HCT116 (cell line): ENCODE measurements around the gene GNAS-AS1. TPM values are rescaled to one million over a fixed set of nuclear protein-coding genes. Genes with fewer than 3 reads are reported as not detected.

Source experiments
- ATAC-seq: fragments of 200-7000 bp; cut with Tn5 transposase; 2 replicates; pipeline ENCODE4 v1.9.1; 2020; ENCODE audit warnings: mild to moderate bottlenecking, moderate library complexity
- BruUV-seq: library from RNA; stranded (reverse); fragments of 400-500 nt; replicated peaks from 2 replicates; lab custom pipeline; 2021; lab: Mats Ljungman, UMichigan
- CTCF ChIA-PET: fragments of 300-600 bp; sonication (Branson Sonifier 250); formaldehyde crosslinking; loops from one replicate; lab custom pipeline; 2021; ENCODE audit warnings: antibody characterized with exemption; lab: Charles Lee
- POLR2A ChIA-PET: fragments of 300-600, 350-600 bp; sonication (Branson Sonifier 250); formaldehyde crosslinking; loops from one replicate; lab custom pipeline; 2021; ENCODE audit warnings: antibody characterized with exemption; lab: Charles Lee
- RAD21 ChIA-PET, 2 experiments: fragments of 300-600 bp; sonication (Branson Sonifier 250); formaldehyde crosslinking; loops; one replicate each; lab custom pipeline; 2023; ENCODE audit warnings: low total read pairs in 2 of 2; ENCODE audit not compliant: uncharacterized antibody in 2 of 2, unreplicated experiment in 2 of 2, low non-redundant PET in 1 of 2; lab: Charles Lee
- DNase-seq: peaks from one replicate; pipeline ENCODE4 v3.0.0-alpha.2; 2010; ENCODE audit warnings: low read depth, low spot score
- H2AFZ ChIP-seq: fragments of 200-600 bp; shearing (Covaris generic), sonication (generic); 2 replicates; pipeline ENCODE4 v1.6.1; 2017; ENCODE audit warnings: low read depth, mixed run types, mixed read lengths, antibody characterized with exemption, low read length; ENCODE audit not compliant: poor library complexity, severe bottlenecking
- H3K27ac ChIP-seq: 2 replicates; pipeline ENCODE4 v1.5.1; 2012; ENCODE audit warnings: low read depth, low read length
- H3K27me3 ChIP-seq: fragments of 200-600 bp; sonication (generic); 2 replicates; pipeline ENCODE4 v1.6.1; 2016; ENCODE audit warnings: mixed run types, low read length, mixed read lengths; ENCODE audit not compliant: insufficient read depth
- H3K36me3 ChIP-seq, 2 experiments: fragments of 200-500 bp in 1 of 2; fragments of 200-600 bp in 1 of 2; sonication (Bioruptor generic) in 1 of 2; sonication (generic) in 1 of 2; 2 replicates each; pipeline versions ENCODE4 v1.5.1 to v1.6.1; 2014 to 2016; ENCODE audit warnings: low read length in 2 of 2, inconsistent platforms in 1 of 2, mixed read lengths in 1 of 2, mixed run types in 1 of 2; ENCODE audit not compliant: insufficient read depth in 2 of 2, control insufficient read depth in 1 of 2
- H3K4me1 ChIP-seq, 2 experiments: fragments of 200-600 bp in 1 of 2; sonication (generic) in 1 of 2; 2 replicates each; pipeline versions ENCODE4 v1.5.1 to v1.6.1; 2012 to 2017; ENCODE audit warnings: low read length in 2 of 2, inconsistent platforms in 1 of 2, mild to moderate bottlenecking in 1 of 2, mixed read lengths in 1 of 2, mixed run types in 1 of 2, moderate library complexity in 1 of 2; ENCODE audit not compliant: insufficient read depth in 2 of 2, control insufficient read depth in 1 of 2
- H3K4me2 ChIP-seq: fragments of 200-600 bp; sonication (generic); 2 replicates; pipeline ENCODE4 v1.6.1; 2017; ENCODE audit warnings: mixed run types, low read length, mixed read lengths
- H3K4me3 ChIP-seq, 2 experiments: fragments of 200-600 bp in 1 of 2; sonication (generic) in 1 of 2; replicated peaks in 1 of 2; 2 replicates each; pipeline ENCODE4 v1.5.1; 2011 to 2016; ENCODE audit warnings: low read length in 2 of 2, control low read depth in 1 of 2, low read depth in 1 of 2, mild to moderate bottlenecking in 1 of 2, mixed read lengths in 1 of 2, mixed run types in 1 of 2
- H3K79me2 ChIP-seq: fragments of 200-600 bp; sonication (generic); 2 replicates; pipeline ENCODE4 v1.6.1; 2017; ENCODE audit warnings: mild to moderate bottlenecking, mixed run types, low read length, moderate library complexity, mixed read lengths; ENCODE audit not compliant: insufficient read depth
- H3K9ac ChIP-seq: fragments of 200-600 bp; sonication (generic); 2 replicates; pipeline ENCODE4 v1.6.1; 2016; ENCODE audit warnings: low read length, mixed read lengths
- H3K9me2 ChIP-seq: fragments of 200-600 bp; sonication (generic), shearing (Covaris generic); 2 replicates; pipeline ENCODE4 v1.6.1; 2017; ENCODE audit warnings: mixed run types, mild to moderate bottlenecking, moderate library complexity; ENCODE audit not compliant: insufficient read depth
- H3K9me3 ChIP-seq, 2 experiments: fragments of 200-500 bp in 1 of 2; fragments of 200-600 bp in 1 of 2; sonication (Bioruptor generic) in 1 of 2; sonication (generic) in 1 of 2; 2 replicates each; pipeline ENCODE4 v1.6.1; 2014 to 2017; ENCODE audit warnings: low read length in 2 of 2, mixed read lengths in 2 of 2, inconsistent platforms in 1 of 2, low read depth in 1 of 2, mild to moderate bottlenecking in 1 of 2, mixed run types in 1 of 2, moderate library complexity in 1 of 2; ENCODE audit not compliant: control insufficient read depth in 1 of 2, insufficient read depth in 1 of 2
- H4K20me1 ChIP-seq: fragments of 200-600 bp; sonication (generic), shearing (Covaris generic); 2 replicates; pipeline ENCODE4 v1.6.1; 2017; ENCODE audit warnings: mixed run types, mild to moderate bottlenecking, moderate library complexity; ENCODE audit not compliant: insufficient read depth
- ATF3 ChIP-seq: IDR thresholded peaks from 2 replicates; pipeline ENCODE4 v1.6.1; 2012
- CBX3 ChIP-seq: IDR thresholded peaks from 2 replicates; pipeline ENCODE4 v1.6.1; 2012; ENCODE audit warnings: low read depth
- CTCF ChIP-seq, 3 experiments: fragments of 200-600 bp in 1 of 3; sonication (generic) in 1 of 3; IDR thresholded peaks in 2 of 3; conservative IDR thresholded peaks in 1 of 3; 2 replicates each; pipeline ENCODE4 v1.5.1; 2012 to 2017; ENCODE audit warnings: low read depth in 2 of 3, low read length in 2 of 3, antibody characterized with exemption in 1 of 3, borderline replicate concordance in 1 of 3, control low read depth in 1 of 3, mild to moderate bottlenecking in 1 of 3, mixed read lengths in 1 of 3, mixed run types in 1 of 3, moderate library complexity in 1 of 3; ENCODE audit not compliant: insufficient read depth in 1 of 3
- ELF1 ChIP-seq: IDR thresholded peaks from 2 replicates; pipeline ENCODE4 v1.6.1; 2012; ENCODE audit warnings: low read depth, borderline replicate concordance
- EZH2 ChIP-seq: fragments of 200-600 bp; sonication (generic); IDR thresholded peaks from 2 replicates; pipeline ENCODE4 v1.6.1; 2017; ENCODE audit warnings: antibody characterized with exemption, mixed run types
- EZH2phosphoT487 ChIP-seq: fragments of 200-600 bp; IDR thresholded peaks from 2 replicates; pipeline ENCODE4 v1.6.1; 2018; ENCODE audit warnings: antibody characterized with exemption, borderline replicate concordance
- FOSL1 ChIP-seq: IDR thresholded peaks from 2 replicates; pipeline ENCODE4 v1.6.1; 2012; ENCODE audit warnings: low read depth
- POLR2A ChIP-seq: IDR thresholded peaks from 2 replicates; pipeline ENCODE4 v1.7.0; 2011; ENCODE audit warnings: borderline replicate concordance; ENCODE audit not compliant: insufficient read depth, insufficient read length; ENCODE audit errors: extremely low read depth
- POLR2AphosphoS5 ChIP-seq: IDR thresholded peaks from 2 replicates; pipeline ENCODE4 v1.6.1; 2011; ENCODE audit warnings: mild to moderate bottlenecking, low read depth, low read length, moderate library complexity
- RAD21 ChIP-seq: IDR thresholded peaks from 2 replicates; pipeline ENCODE4 v1.6.1; 2012; ENCODE audit warnings: low read depth, mild to moderate bottlenecking
- SIN3A ChIP-seq: IDR thresholded peaks from 2 replicates; pipeline ENCODE4 v1.6.1; 2012; ENCODE audit warnings: low read depth
- SP1 ChIP-seq: IDR thresholded peaks from 2 replicates; pipeline ENCODE4 v1.6.1; 2012; ENCODE audit warnings: low read depth
- TCF7L2 ChIP-seq: IDR thresholded peaks from 2 replicates; pipeline ENCODE4 v1.7.0; 2011; ENCODE audit warnings: borderline replicate concordance, inconsistent platforms; ENCODE audit not compliant: insufficient read depth, insufficient read length; ENCODE audit errors: extremely low read depth
- YY1 ChIP-seq: IDR thresholded peaks from 2 replicates; pipeline ENCODE4 v1.6.1; 2011; ENCODE audit warnings: low read length, low read depth, moderate library complexity, mild to moderate bottlenecking; ENCODE audit not compliant: insufficient replicate concordance; ENCODE audit errors: extremely low read depth
- ZBTB33 ChIP-seq: IDR thresholded peaks from 2 replicates; pipeline ENCODE4 v1.6.1; 2011; ENCODE audit warnings: mild to moderate bottlenecking, low read length, moderate library complexity; ENCODE audit not compliant: insufficient replicate concordance; ENCODE audit errors: extremely low read depth
- ZNF274 ChIP-seq: fragments of 200-500 bp; sonication (Bioruptor generic); IDR thresholded peaks from 2 replicates; pipeline ENCODE4 v1.6.1; 2014; ENCODE audit warnings: mild to moderate bottlenecking, low read depth, low read length, inconsistent platforms
- intact Hi-C: fragments of 100-400 bp; cut with micrococcal nuclease; formaldehyde crosslinking; loops from 2 replicates; pipeline ENCODE4 v1.10.0; 2022
- total RNA-seq: library from RNA; stranded (reverse); gene quantifications from one replicate; pipeline ENCODE4 v1.2.1, GENCODE V29; 2021; ENCODE audit not compliant: unreplicated experiment
- TF ChIP-seq, protein P1 (sequence below): IDR thresholded peaks from 2 replicates; pipeline ENCODE4 v1.6.1; 2012
- TF ChIP-seq, protein P2 (sequence below): IDR thresholded peaks from 2 replicates; pipeline ENCODE4 v1.6.1; 2012; ENCODE audit warnings: low read depth

Gene GNAS-AS1
- total RNA-seq, 1 experiment from 2014 or later, result not detected

DNA sequence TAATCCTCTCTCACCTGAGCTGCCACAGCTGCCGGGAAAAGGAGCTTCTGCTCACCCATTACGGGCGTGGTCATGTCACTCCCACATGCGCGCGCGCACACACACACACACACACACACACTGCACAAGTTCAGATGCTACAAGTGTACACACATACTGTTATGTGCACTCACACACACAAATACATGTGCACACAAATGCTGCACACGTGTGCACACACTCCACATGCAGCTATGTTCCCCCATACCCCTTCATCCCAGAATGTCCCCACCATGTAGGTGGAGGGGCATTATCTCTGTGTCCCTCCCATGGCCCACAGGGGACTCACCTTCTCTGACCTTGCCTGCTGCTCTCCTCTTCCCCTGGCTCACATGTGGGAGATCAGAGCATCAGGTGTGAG lies 37.3 kb downstream of the GNAS-AS1 start:
- ChIA-PET POLR2A (no interaction called here), RAD21 (no interaction called here), CTCF (no interaction called here)
- no peaks in the 10 kb centered on the region for H3K9me3 ChIP-seq
- BruUV-seq, result no TSS peak
- no peaks in the 10 kb centered on the region for H3K36me3 ChIP-seq
- no peak overlapping the region for H3K4me3 ChIP-seq
- no peaks in the 10 kb centered on the region for H4K20me1 ChIP-seq
- H3K4me1 ChIP-seq, result peaks cover 0 to 5% of the 10 kb centered on the region in 2 experiments; a peak in 1 of 4 replicates
- no peak for TF ChIP-seq CTCF (IDR thresholded peaks at IDR 0.05 in 2 of 3, conservative IDR thresholded peaks at IDR 0.05 in 1 of 3; ENCODE audit: borderline replicate concordance in 1 of 3, insufficient read depth in 1 of 3, low read depth in 2 of 3, low read length in 2 of 3)
- TF ChIP-seq EZH2phosphoT487, result no peak
- no peak for TF ChIP-seq FOSL1
- TF ChIP-seq, protein P1, sequence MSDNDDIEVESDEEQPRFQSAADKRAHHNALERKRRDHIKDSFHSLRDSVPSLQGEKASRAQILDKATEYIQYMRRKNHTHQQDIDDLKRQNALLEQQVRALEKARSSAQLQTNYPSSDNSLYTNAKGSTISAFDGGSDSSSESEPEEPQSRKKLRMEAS, result no peak
- TF ChIP-seq RAD21, result no peak
- TF ChIP-seq ZBTB33, result no peak
- no peak for TF ChIP-seq ATF3
- no peak for TF ChIP-seq CBX3
- no peak for TF ChIP-seq ZNF274
- TF ChIP-seq POLR2A, result no peak
- TF ChIP-seq, protein P2, sequence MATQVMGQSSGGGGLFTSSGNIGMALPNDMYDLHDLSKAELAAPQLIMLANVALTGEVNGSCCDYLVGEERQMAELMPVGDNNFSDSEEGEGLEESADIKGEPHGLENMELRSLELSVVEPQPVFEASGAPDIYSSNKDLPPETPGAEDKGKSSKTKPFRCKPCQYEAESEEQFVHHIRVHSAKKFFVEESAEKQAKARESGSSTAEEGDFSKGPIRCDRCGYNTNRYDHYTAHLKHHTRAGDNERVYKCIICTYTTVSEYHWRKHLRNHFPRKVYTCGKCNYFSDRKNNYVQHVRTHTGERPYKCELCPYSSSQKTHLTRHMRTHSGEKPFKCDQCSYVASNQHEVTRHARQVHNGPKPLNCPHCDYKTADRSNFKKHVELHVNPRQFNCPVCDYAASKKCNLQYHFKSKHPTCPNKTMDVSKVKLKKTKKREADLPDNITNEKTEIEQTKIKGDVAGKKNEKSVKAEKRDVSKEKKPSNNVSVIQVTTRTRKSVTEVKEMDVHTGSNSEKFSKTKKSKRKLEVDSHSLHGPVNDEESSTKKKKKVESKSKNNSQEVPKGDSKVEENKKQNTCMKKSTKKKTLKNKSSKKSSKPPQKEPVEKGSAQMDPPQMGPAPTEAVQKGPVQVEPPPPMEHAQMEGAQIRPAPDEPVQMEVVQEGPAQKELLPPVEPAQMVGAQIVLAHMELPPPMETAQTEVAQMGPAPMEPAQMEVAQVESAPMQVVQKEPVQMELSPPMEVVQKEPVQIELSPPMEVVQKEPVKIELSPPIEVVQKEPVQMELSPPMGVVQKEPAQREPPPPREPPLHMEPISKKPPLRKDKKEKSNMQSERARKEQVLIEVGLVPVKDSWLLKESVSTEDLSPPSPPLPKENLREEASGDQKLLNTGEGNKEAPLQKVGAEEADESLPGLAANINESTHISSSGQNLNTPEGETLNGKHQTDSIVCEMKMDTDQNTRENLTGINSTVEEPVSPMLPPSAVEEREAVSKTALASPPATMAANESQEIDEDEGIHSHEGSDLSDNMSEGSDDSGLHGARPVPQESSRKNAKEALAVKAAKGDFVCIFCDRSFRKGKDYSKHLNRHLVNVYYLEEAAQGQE, result no peak
- TF ChIP-seq SIN3A, result no peak
- no peak for TF ChIP-seq YY1
- TF ChIP-seq EZH2, result no peak
- TF ChIP-seq ELF1, result no peak
- TF ChIP-seq SP1, result no peak
- TF ChIP-seq TCF7L2, result no peak
- TF ChIP-seq POLR2AphosphoS5, result no peak
- DNase-seq, result no peak
- no peaks in the 10 kb centered on the region for H3K27me3 ChIP-seq
- intact Hi-C loops, result no loop called here
- no peak overlapping the region for H3K9ac ChIP-seq
- no peak overlapping the region for H3K4me2 ChIP-seq
- H3K79me2 ChIP-seq, result no peaks in the 10 kb centered on the region
- no peak overlapping the region for H2AFZ ChIP-seq
- no peak for ATAC-seq
- no peaks in the 10 kb centered on the region for H3K9me2 ChIP-seq
- H3K27ac ChIP-seq, result no peak overlapping the region
